GM12801 (cell line): ENCODE data around the gene WDR55.

ENCODE experiments used
- TF ChIP-seq, protein P1 (sequence below): IDR thresholded peaks from one replicate; pipeline ENCODE4 v1.5.1; 2011; ENCODE audit warnings: control low read depth; ENCODE audit not compliant: insufficient read length; ENCODE audit errors: extremely low read depth

Gene WDR55

GRCh38 chr5:140672455-140673186 lies 7.9 kb downstream of the WDR55 start:
- TF ChIP-seq, protein P1, sequence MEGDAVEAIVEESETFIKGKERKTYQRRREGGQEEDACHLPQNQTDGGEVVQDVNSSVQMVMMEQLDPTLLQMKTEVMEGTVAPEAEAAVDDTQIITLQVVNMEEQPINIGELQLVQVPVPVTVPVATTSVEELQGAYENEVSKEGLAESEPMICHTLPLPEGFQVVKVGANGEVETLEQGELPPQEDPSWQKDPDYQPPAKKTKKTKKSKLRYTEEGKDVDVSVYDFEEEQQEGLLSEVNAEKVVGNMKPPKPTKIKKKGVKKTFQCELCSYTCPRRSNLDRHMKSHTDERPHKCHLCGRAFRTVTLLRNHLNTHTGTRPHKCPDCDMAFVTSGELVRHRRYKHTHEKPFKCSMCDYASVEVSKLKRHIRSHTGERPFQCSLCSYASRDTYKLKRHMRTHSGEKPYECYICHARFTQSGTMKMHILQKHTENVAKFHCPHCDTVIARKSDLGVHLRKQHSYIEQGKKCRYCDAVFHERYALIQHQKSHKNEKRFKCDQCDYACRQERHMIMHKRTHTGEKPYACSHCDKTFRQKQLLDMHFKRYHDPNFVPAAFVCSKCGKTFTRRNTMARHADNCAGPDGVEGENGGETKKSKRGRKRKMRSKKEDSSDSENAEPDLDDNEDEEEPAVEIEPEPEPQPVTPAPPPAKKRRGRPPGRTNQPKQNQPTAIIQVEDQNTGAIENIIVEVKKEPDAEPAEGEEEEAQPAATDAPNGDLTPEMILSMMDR: no peak

GRCh38 chr5:140673187-140673976 lies 8.7 kb downstream of the WDR55 start, which contains the start of gene DND1:
DND1 (minus strand) TSS chr5:140673576; CDS start chr5:140673542, 34 bp downstream.
- TF ChIP-seq, protein P1: no peak

GRCh38 chr5:140674211-140674610 lies 9.5 kb downstream of the WDR55 start:
- TF ChIP-seq, protein P1: no peak

GRCh38 chr5:140674629-140675028 lies 9.9 kb downstream of the WDR55 start:
- TF ChIP-seq, protein P1: no peak

- TF ChIP-seq, protein P1: no peak
Measured at GRCh38 chr5:140677947-140678346, 13.2 kb downstream of the WDR55 start.

- TF ChIP-seq, protein P1: no peak
Measured at GRCh38 chr5:140678993-140679392, 14.3 kb downstream of the WDR55 start.

DNA sequence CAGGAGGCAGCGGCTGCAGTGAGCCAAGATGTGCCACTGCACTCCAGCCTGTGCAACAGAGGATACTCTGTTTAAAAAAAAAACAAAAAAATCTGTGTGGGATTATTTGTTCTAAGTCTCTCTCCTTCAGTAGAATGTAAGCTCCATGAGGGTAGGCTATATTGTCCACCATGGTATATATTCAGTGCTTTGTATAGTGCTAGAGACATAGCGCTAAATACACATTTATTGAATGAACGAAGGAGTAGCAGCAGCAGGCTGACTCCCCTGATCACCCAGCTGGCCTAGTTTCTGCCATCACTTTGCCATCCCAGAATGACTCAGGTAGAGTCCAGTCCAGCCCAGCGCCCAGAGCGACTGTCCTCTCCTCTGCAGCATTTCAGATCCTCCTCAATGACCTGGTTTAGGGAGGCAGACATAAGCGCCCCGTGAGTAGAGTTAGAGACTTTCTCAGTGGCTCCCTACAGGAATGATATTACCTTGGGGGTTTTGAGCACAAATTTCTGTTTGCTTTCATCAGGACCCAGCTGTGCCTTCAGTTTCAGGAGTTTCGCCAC lies 25.8 kb downstream of the WDR55 start:
- TF ChIP-seq, protein P1: no peak
